ENCODE results near the gene NAA25.

Gene NAA25

DNA sequence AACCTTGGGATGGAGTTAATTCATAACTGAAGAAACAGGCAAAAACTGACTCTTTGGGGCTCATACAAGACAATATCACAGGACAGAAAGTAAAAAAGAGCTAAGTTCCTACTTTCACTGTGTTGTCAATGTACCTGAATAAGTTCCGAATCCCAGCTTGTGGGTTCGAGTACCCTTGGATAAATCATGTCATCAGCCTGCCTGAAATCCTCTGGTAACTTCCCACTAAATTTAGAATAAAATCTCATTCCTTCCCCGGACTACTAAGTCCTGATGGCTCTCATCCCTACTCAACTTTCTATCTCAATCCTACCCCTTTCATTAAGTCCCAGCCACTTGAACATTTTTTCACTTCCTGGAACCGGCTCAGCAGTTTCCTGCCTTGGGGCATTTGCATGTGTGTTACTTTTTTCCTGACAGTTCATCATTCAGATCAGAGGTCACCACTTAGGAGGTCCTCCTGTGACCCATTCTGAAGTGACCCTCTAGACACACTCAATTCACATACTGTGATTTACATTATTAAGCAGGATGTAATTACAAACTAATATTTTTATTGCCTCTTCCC lies 82.7 kb downstream of the NAA25 start:
- no peak for ATAC-seq
- TF ChIP-seq PPARA (CRISPR knock-in tag; IDR thresholded peaks at IDR 0.05; ENCODE audit: borderline replicate concordance) (no peak), ZFP30 (CRISPR knock-in tag; IDR thresholded peaks at IDR 0.05) (no peak), ZNF8 (CRISPR knock-in tag; IDR thresholded peaks at IDR 0.05) (no peak), OSR1 (CRISPR knock-in tag; IDR thresholded peaks at IDR 0.05) (no peak), ARNTL (CRISPR knock-in tag; IDR thresholded peaks at IDR 0.05; ENCODE audit: borderline replicate concordance, low read depth) (no peak), ZNF70 (CRISPR knock-in tag; IDR thresholded peaks at IDR 0.05) (no peak), ZFP3 (CRISPR knock-in tag; IDR thresholded peaks at IDR 0.05) (no peak), TOX (CRISPR knock-in tag; IDR thresholded peaks at IDR 0.05; ENCODE audit: borderline replicate concordance) (no peak), SNAI2 (CRISPR knock-in tag; IDR thresholded peaks at IDR 0.05) (no peak), CSDC2 (CRISPR knock-in tag; IDR thresholded peaks at IDR 0.05) (no peak), BACH2 (CRISPR knock-in tag; IDR thresholded peaks at IDR 0.05; ENCODE audit: borderline replicate concordance) (no peak), ZC3H10 (CRISPR knock-in tag; IDR thresholded peaks at IDR 0.05) (no peak), ISL1 (CRISPR knock-in tag; IDR thresholded peaks at IDR 0.05) (no peak), TCF4 (CRISPR knock-in tag; IDR thresholded peaks at IDR 0.05; ENCODE audit: borderline replicate concordance) (no peak)
- TF ChIP-seq, protein P1, sequence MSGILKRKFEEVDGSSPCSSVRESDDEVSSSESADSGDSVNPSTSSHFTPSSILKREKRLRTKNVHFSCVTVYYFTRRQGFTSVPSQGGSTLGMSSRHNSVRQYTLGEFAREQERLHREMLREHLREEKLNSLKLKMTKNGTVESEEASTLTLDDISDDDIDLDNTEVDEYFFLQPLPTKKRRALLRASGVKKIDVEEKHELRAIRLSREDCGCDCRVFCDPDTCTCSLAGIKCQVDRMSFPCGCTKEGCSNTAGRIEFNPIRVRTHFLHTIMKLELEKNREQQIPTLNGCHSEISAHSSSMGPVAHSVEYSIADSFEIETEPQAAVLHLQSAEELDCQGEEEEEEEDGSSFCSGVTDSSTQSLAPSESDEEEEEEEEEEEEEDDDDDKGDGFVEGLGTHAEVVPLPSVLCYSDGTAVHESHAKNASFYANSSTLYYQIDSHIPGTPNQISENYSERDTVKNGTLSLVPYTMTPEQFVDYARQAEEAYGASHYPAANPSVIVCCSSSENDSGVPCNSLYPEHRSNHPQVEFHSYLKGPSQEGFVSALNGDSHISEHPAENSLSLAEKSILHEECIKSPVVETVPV (CRISPR knock-in tag; IDR thresholded peaks at IDR 0.05): no peak
- TF ChIP-seq, protein P2, sequence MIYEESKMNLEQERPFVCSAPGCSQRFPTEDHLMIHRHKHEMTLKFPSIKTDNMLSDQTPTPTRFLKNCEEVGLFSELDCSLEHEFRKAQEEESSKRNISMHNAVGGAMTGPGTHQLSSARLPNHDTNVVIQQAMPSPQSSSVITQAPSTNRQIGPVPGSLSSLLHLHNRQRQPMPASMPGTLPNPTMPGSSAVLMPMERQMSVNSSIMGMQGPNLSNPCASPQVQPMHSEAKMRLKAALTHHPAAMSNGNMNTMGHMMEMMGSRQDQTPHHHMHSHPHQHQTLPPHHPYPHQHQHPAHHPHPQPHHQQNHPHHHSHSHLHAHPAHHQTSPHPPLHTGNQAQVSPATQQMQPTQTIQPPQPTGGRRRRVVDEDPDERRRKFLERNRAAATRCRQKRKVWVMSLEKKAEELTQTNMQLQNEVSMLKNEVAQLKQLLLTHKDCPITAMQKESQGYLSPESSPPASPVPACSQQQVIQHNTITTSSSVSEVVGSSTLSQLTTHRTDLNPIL (CRISPR knock-in tag; IDR thresholded peaks at IDR 0.05; ENCODE audit: low read depth): no peak
- TF ChIP-seq, protein P3, sequence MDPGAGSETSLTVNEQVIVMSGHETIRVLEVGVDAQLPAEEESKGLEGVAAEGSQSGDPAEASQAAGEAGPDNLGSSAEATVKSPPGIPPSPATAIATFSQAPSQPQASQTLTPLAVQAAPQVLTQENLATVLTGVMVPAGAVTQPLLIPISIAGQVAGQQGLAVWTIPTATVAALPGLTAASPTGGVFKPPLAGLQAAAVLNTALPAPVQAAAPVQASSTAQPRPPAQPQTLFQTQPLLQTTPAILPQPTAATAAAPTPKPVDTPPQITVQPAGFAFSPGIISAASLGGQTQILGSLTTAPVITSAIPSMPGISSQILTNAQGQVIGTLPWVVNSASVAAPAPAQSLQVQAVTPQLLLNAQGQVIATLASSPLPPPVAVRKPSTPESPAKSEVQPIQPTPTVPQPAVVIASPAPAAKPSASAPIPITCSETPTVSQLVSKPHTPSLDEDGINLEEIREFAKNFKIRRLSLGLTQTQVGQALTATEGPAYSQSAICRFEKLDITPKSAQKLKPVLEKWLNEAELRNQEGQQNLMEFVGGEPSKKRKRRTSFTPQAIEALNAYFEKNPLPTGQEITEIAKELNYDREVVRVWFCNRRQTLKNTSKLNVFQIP (CRISPR knock-in tag; IDR thresholded peaks at IDR 0.05; ENCODE audit: borderline replicate concordance, low read depth): no peak
- TF ChIP-seq, protein P4, sequence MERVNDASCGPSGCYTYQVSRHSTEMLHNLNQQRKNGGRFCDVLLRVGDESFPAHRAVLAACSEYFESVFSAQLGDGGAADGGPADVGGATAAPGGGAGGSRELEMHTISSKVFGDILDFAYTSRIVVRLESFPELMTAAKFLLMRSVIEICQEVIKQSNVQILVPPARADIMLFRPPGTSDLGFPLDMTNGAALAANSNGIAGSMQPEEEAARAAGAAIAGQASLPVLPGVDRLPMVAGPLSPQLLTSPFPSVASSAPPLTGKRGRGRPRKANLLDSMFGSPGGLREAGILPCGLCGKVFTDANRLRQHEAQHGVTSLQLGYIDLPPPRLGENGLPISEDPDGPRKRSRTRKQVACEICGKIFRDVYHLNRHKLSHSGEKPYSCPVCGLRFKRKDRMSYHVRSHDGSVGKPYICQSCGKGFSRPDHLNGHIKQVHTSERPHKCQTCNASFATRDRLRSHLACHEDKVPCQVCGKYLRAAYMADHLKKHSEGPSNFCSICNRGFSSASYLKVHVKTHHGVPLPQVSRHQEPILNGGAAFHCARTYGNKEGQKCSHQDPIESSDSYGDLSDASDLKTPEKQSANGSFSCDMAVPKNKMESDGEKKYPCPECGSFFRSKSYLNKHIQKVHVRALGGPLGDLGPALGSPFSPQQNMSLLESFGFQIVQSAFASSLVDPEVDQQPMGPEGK (CRISPR knock-in tag; IDR thresholded peaks at IDR 0.05; ENCODE audit: borderline replicate concordance): no peak

DNA sequence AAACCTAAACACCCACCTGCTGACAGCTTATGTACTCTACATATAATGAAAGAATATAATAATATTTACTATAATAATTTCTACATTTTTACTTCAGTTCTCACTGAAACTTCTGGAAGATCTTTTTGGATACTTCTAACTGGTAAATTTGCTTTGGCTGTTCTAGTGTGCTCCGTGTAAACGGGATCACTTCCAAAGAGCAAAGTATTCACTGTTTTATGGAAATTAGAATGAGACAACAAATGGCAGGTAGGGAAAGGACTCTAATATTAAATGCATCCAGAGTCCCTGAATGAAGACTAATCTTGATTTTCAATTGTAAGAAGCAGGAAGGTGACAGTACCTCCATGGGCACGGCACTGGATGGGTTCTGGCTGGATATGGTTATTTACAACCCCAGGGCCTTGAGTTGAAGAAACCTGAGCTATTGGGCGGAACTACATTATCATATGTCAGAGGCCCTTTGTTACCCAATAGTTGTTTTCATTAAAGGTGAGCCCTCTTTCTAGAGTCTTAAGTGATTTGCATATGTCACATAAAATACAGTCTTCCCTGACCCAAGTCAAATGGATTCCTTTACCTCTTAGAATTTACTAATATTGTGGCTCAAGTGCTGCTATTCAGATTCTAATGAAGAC lies 84.7 kb downstream of the NAA25 start:
- no peak for ATAC-seq
- TF ChIP-seq, protein P5, sequence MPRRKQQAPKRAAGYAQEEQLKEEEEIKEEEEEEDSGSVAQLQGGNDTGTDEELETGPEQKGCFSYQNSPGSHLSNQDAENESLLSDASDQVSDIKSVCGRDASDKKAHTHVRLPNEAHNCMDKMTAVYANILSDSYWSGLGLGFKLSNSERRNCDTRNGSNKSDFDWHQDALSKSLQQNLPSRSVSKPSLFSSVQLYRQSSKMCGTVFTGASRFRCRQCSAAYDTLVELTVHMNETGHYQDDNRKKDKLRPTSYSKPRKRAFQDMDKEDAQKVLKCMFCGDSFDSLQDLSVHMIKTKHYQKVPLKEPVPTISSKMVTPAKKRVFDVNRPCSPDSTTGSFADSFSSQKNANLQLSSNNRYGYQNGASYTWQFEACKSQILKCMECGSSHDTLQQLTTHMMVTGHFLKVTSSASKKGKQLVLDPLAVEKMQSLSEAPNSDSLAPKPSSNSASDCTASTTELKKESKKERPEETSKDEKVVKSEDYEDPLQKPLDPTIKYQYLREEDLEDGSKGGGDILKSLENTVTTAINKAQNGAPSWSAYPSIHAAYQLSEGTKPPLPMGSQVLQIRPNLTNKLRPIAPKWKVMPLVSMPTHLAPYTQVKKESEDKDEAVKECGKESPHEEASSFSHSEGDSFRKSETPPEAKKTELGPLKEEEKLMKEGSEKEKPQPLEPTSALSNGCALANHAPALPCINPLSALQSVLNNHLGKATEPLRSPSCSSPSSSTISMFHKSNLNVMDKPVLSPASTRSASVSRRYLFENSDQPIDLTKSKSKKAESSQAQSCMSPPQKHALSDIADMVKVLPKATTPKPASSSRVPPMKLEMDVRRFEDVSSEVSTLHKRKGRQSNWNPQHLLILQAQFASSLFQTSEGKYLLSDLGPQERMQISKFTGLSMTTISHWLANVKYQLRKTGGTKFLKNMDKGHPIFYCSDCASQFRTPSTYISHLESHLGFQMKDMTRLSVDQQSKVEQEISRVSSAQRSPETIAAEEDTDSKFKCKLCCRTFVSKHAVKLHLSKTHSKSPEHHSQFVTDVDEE (CRISPR knock-in tag; IDR thresholded peaks at IDR 0.05): no peak
- TF ChIP-seq, protein P1 (CRISPR knock-in tag; IDR thresholded peaks at IDR 0.05): no peak
- TF ChIP-seq CSDC2 (CRISPR knock-in tag; IDR thresholded peaks at IDR 0.05) (no peak), PPARA (CRISPR knock-in tag; IDR thresholded peaks at IDR 0.05; ENCODE audit: borderline replicate concordance) (no peak), ESRRG (CRISPR knock-in tag; IDR thresholded peaks at IDR 0.05) (no peak), GLIS3 (CRISPR knock-in tag; IDR thresholded peaks at IDR 0.05) (no peak), ISL1 (CRISPR knock-in tag; IDR thresholded peaks at IDR 0.05) (no peak), ZFP30 (CRISPR knock-in tag; IDR thresholded peaks at IDR 0.05) (no peak), ZFP3 (CRISPR knock-in tag; IDR thresholded peaks at IDR 0.05) (no peak), TOX (CRISPR knock-in tag; IDR thresholded peaks at IDR 0.05; ENCODE audit: borderline replicate concordance) (no peak), OSR1 (CRISPR knock-in tag; IDR thresholded peaks at IDR 0.05) (no peak), ZNF70 (CRISPR knock-in tag; IDR thresholded peaks at IDR 0.05) (no peak), ZNF565 (CRISPR knock-in tag; conservative IDR thresholded peaks at IDR 0.05; ENCODE audit: low read depth) (no peak), ZC3H10 (CRISPR knock-in tag; IDR thresholded peaks at IDR 0.05) (no peak), RARB (CRISPR knock-in tag; IDR thresholded peaks at IDR 0.05) (no peak)
- TF ChIP-seq, protein P3 (CRISPR knock-in tag; IDR thresholded peaks at IDR 0.05; ENCODE audit: borderline replicate concordance, low read depth): no peak
- TF ChIP-seq, protein P4 (CRISPR knock-in tag; IDR thresholded peaks at IDR 0.05; ENCODE audit: borderline replicate concordance): no peak
